ENCODE measurements around the gene HMBS.
A peak's percentile ranks its signal among the peaks of the same experiment; 100 is the strongest.

The HMBS gene

DNA sequence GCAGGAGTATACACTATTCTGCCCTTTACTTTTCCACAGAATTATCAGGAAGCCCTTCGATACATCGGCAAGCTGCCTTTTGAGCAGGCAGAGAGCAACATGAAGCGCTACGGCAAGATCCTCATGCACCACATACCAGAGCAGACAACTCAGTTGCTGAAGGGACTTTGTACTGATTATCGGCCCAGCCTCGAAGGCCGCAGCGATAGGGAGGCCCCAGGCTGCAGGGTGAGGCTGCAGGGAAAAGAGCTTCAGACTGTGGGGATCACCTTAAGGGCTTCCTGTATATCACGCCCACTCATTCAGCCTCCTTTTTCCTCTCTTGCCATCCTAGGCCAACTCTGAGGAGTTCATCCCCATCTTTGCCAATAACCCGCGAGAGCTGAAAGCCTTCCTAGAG, 6.8 kb upstream of the HMBS start:
- no peak for DNase-seq

DNA sequence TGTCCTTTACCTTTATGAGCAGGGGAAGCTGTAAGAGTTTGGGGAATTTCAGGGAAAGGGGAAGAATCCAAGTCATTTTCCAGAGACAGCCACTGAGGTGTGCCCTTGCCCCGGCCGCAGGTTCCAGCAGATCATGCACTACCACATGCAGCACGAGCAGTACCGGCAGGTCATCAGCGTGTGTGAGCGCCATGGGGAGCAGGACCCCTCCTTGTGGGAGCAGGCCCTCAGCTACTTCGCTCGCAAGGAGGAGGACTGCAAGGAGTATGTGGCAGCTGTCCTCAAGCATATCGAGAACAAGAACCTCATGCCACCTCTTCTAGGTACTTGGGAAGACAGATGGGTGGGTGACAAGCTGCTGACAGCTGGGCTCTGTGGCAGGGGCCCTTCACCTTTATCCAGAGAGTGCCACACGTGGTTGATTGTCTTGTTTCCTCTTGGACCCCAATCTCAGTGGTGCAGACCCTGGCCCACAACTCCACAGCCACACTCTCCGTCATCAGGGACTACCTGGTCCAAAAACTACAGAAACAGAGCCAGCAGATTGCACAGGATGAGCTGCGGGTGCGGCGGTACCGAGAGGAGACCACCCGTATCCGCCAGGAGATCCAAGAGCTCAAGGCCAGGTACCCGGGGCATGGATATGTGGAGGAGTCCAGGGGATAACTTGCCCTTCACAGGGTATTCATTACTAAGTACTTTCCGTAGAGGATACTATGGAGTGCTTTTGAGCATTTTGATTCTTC, 5.8 kb upstream of the HMBS start:
- no peak for DNase-seq

DNA sequence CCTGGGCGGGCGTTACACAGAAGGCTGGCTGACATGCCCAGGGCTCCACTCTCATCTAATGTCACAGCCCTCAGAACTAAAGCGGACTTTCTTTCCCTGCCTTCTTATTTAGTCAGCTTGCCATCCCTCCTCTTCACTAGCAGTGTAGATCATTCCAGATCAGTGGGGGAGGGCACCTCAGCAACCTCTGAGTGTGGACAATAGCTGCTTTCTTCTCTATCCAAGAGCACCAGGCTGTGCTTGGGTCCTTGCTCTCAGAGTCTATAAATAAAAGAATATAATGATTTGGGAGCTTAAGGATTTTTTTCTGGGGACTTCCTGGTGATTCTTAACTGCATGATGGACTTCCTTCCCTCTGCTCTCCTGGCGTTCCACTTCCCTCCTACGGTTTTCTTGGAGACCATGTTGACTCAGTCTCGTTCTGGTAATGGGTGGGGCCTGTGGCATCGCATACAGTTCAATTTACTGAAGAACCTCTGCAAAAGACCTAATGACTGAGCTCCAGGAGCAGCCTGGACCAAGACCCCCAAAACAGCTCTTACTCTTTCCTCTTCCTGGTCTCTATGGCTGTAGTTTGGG, 2.9 kb upstream of the HMBS start:
- no peak for DNase-seq

DNA sequence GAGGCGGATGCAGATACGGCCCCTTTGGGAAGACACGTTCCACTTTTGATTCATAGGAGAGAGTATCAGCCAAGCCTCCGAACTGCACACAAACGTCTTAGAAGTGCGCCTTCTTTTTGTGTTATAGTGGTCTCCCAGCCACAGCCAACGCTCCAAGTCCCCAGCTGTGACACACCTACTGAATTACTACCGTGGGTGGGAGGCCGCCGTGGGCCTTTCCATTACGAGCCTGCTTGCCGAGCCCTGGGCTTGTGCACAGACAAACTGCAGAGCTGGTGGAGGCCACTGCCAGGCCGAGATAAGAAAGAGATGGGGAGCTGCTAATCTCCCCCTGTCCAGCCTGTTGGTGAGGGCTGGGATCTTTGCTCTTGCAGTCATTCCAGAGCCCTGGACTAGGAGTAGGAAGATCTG, 761 bp downstream of the HMBS start:
- peak; percentile 46 for DNase-seq

DNA sequence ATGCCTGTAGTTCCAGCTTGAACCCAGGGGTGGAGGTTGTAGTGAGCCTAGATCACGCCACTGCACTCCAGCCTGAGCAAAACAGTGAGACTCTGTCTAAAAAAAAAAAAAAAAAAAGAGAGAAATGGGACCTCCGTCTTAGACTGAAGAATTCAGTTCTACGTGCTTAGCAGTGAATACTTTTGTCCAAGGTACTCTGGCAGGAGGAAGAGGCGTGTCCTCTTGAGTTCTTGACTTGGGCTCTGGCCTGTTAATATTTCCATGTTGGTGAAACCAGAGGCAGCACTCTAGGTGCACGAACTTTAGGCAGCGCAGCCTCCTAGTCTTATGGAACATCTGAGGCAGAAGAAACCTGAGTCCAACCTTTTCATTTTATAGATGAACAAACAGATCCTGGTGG, 2.4 kb downstream of the HMBS start:
- DNase-seq = no peak

DNA sequence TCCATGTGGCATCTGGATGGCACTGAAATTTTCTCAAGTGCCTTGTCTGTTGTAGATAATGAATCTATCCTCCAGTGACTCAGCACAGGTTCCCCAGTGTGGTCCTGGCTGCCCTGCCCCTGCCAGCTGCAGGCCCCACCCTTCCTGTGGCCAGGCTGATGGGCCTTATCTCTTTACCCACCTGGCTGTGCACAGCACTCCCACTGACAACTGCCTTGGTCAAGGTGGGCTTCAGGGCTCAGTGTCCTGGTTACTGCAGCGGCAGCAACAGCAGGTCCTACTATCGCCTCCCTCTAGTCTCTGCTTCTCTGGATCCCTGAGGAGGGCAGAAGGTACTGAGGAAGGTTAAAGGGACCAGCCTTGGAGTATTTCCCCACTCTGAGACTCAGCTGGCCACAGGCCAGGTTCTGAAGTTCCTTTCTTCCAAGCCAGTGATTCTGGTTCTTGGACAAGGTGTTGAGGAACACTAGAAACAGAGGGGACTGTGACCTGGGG, 3.1 kb downstream of the HMBS start:
- DNase-seq = no peak

DNA sequence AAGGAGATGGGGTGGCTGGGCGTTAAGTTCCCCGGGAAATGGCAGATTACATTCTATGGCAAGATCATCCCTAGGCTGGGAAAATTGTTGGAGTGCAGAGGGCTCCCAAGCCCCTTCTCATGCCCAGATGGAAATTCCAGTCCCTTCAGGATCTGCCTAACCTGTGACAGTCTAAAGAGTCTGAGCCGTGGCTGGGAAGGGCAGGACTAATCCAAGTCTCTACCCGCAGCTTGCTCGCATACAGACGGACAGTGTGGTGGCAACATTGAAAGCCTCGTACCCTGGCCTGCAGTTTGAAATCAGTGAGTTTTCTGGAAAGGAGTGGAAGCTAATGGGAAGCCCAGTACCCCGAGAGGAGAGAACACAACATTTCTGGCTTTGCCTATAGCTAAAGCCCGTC, 3.7 kb downstream of the HMBS start:
- no peak for DNase-seq

DNA sequence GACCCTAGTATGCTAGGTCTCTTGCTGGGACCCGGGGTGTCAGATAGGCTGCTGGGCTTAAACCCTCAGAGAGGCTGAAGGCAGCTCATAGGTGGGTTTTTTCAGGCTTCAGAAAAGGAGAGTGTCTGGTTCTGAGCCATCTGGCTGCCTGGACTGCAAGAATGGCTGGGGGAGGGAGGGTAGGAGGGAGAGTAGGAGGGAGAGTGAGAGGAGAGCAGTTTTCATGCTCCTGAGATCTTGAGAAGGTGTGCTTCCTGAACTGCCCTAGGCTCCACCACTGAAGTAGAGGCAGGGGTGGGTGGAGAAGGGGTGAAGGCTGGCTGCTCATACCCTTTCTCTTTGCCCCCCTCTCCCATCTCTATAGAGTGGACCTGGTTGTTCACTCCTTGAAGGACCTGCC, 4.6 kb downstream of the HMBS start:
- no peak for DNase-seq

DNA sequence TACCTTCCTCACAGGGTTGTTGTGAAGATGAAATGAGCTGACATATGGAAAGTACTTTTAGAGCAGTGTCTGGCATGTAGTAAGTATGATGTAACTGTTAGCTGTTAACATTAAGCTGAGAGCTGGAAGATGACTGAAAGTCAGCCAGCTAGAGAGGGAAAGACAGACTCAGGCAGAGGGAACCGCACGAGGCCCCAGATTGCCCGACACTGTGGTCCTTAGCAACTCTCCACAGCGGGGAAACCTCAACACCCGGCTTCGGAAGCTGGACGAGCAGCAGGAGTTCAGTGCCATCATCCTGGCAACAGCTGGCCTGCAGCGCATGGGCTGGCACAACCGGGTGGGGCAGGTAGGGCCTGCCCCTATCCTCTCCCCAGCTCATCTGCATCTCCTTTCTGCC, 6.5 kb downstream of the HMBS start:
- DNase-seq = no peak

DNA sequence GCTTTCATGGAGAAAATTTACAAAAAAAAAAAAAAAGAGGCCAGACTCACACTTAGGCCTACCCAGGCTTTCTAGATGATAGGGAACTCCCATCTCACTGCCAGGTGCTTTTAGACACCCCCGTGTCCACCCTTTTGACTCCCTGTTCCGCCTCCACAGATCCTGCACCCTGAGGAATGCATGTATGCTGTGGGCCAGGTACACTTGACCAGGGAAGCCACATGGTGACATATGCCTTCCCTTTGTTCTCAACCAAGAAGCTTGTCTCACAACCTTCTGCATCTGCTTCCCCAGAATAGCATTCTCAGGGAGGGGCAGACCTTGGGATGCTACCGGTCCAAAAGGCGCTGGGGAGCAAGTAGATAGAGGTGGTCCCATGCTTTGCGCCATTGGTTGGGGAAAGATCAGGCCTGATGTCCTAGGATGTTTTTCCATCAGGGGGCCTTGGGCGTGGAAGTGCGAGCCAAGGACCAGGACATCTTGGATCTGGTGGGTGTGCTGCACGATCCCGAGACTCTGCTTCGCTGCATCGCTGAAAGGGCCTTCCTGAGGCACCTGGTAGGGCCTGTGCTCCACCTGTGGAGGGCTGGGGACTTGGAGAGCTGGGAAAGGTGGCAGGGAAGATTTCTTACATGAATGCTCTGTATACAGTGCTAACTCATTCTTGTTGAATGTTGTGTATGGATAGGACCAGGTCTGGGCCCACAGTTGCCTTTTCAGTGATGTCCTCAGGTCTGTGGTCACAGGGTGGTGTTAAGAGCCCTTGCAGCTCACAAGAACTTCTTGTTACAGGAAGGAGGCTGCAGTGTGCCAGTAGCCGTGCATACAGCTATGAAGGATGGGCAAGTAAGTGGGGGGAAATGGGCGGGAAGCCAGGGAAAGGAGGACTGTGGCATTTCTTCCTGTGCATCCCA, 7.5 kb downstream of the HMBS start:
- no peak for DNase-seq

DNA sequence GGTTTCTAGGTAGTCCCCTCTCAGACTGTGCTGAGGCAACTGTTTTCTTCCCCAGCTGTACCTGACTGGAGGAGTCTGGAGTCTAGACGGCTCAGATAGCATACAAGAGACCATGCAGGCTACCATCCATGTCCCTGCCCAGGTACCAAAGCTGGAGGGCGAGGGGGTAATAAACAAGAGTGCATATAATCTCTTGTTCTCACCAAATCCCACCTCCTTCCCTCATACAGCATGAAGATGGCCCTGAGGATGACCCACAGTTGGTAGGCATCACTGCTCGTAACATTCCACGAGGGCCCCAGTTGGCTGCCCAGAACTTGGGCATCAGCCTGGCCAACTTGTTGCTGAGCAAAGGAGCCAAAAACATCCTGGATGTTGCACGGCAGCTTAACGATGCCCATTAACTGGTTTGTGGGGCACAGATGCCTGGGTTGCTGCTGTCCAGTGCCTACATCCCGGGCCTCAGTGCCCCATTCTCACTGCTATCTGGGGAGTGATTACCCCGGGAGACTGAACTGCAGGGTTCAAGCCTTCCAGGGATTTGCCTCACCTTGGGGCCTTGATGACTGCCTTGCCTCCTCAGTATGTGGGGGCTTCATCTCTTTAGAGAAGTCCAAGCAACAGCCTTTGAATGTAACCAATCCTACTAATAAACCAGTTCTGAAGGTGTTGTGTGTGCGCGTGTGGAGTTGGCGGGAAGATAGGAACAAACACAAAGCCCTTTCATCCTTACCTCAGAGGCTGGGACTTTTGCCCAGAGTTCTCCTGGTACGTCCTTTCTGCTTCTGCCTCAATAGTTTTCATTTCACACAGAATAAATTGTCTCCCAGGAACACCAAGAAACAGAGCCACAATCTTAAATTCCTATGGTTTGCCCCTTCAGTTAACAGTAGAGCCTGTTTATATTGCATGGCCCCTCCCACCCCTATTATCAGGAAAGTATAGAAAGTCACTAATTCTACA, 8.5 kb downstream of the HMBS start:
- DNase-seq = no peak

DNA sequence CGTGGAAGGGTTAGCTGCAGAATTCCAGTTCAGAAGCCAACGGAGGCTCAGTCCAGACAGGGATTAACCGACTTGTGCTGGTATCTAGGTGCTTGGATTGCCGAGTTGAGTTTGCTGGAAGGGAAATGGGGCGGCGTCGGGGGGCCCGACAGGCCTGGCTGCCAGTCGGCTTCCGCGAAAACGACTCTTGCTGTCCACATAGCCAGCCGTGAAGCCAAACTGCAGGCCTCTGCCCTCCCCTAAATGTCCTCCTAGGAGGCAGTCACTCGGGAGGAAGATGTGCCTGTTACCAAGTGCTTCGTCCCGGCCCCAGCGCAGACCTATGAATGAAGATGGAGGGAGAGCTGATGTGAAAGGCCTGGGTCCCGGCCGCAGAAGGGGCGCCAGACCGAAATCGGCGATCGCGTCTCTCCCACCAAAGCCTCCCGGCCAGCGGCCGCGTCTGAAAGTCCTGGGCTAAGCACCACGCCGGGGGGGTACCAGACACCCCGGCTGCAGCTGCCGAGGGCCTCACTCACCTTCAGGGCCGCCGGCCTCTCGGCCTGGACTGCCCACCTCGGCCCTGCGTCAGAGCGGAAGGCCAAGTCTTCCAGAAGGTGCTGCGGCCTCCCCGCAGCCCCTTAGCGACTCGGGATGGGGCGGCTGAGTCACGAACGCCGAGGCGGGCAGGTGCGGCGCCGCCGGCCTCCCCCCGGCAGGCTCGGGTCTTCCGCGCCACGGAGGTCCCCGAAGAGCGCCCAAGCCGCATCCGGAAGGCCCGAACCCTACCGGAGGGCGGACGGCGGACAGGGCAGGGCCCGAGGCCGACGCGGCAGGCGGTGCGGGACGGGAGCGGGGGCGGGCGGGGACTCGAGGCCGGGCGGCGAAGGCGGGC, 9.5 kb downstream of the HMBS start:
- peak; percentile 58 for DNase-seq

DNA sequence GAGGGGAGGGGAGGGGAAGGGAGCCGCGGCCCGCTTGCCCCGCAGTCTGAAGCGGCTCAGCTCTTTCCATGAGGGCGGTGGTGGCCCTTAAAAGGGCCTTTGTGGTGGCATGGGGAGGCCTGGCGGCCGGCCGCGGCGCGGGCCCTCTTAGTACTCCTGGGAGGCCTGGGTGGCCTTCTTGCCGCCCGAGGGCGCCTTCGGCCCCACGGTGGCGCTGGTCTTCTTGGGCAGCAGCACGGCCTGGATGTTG, 10.1 kb downstream of the HMBS start:
- DNase-seq = peak; percentile 57

DNA sequence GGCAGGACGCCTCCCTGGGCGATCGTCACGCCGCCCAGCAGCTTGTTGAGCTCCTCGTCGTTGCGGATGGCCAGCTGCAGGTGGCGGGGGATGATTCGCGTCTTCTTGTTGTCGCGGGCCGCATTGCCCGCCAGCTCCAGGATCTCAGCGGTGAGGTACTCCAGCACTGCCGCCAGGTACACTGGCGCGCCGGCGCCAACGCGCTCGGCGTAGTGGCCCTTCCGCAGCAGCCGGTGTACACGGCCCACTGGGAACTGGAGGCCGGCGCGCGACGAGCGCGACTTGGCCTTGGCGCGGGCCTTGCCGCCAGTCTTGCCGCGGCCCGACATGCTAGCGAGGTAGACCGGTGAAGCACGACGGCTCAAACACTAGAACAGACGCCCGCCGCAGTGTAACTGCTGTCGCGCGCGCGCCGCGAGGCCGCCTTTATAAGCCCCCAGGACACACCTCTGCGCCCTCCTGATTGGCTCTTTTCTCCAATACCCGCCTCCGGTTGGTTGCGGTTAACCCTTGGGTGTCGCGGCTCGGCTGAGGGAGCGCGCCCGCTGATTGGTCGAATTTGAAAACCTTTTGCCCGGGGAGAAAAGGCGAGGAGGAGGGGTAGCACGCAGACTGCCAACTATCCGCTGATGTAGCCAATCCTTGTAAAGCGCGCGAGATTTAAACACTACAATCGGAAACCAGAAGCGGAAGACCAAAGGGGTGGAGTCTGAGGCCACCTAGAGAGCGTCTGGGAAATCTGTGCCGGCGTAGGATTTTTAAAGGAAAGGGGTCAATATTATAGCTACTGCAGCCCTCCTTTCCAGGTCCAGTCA, 10.6 kb downstream of the HMBS start:
- peak; percentile 98 for DNase-seq

DNA sequence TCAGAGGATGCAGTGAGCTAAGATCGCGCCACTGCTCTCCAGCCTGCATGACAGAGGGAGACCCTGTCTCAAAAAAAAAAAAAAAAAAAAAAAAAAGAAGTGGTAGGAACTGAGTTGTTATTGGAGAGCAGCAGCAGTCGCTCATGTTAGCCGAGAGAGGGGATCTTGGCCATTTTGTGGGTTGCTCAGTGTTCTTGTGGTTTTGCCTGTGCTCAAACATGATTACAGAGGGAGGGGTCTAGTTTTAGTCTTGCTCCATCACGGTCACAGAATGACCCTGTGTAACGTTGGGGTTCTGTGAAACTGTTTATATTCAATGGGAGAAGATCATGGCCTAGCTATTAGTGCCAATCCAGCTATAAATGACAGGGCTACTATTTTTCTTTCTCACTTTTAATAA, 15.0 kb downstream of the HMBS start:
- no peak for DNase-seq

DNA sequence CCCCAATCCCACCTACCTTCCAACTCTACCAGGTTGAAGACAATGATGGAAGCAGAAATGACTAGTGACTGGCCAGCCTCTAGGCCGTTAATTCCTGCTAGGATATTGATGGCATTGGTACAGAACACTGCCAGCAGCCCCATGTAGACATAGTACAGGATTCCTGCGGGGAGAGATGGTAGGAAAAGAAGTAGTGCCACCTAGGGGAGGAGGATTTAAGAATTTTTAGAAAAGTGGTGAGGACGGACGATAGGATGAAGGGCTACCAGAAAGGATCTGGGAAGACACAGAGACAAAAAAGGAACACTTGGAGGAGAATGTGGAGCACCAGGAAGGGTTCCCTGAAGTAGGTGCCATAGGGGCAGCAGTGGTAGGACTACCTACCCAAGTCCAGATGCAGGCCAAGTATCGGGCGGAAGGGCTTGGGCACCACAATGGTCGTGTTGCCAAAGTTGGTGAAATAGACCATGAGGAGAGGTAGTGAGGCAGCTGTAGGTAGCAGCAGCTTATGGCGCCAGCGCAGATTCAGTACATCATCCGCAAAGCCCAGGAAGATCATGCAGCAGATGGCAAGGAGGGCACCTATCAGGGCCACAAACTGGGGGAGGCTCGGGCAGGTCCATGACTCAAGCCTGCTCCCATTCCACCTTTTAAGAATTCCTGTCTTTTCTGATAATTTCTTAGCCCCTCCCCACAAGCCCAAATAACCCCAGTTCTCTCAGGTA, 15.7 kb downstream of the HMBS start:
- DNase-seq = no peak

DNA sequence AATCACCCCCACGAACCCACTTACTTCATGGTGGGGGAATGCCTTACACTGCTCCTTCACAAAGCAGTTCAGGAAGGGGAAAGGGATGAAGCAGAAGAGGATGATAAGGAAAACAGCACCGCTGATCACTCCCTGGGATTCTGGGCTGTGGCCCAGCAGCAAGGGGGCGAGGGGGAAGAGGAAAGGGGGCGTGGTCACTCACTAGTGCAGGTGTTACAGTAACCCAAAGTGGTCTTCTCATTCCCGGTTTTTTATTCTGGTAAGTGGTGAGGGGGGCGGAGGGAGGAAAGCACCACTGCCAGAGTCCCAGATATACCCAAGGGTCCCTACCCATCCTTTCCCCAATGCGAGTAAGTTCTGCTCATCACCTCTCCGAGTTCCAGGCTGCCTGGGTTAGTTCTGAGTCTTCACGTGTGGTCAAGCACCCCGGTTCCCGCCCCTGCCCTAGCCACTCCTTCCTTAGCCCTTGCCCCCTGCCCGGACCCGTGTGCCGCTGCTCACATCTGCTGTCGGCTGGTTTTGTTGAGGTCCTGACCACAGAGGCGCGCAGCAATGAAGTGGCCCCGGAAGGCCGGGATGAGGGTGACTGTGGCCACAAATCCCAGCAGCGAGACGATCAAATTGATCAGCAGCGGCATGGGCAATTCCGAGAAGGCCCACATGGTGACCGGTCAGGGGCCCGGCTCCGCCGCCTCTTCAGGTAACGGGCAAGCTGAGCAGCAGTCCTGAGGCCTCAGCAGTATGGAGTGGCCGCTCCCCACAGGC, 16.5 kb downstream of the HMBS start:
- DNase-seq = no peak

DNA sequence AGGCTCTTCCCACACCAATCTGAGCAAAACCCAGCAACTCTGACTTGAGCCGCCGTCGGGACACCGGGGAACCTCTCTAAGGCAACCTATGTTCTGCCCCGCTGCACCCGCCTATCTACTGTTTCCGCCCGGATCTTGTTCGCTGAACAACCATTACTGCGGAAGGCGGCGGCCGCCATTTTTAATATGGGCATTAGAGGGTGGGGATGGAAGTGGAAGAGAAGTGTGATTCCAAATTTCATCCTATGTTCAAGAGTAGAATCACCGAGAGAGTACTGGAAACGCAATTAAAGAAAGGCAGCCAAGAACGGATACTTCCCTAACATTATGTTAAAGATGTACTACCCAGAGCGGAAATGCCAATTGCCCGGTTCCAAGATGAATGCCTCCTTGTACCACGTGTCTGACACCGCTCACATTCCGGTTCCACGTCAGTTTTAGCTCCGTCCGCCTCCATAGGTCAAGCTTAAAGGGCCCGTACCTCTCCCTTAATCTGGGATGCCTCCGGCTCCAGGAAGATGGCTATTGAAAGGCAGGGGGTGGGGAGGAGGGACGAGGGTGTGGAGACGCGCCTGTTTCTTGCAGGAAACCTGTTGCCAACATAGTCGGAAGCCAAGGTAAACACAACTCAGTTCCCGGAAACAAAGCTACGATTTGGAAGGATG, 17.2 kb downstream of the HMBS start, which contains the start of gene DPAGT1:
TSS of gene DPAGT1 (minus strand) at position 95 of the 665 bp plus-strand sequence. CDS start 198 bp downstream, outside the sequence.
- DNase-seq = peak; percentile 81
